Astrocyte of the cerebellum (primary cell): ENCODE measurements around the gene DBI.

ENCODE experiments used
- DNase-seq: peaks from one replicate; pipeline ENCODE4 v3.0.0-alpha.2; 2011; ENCODE audit warnings: low read depth
- H3K4me3 ChIP-seq: 2 replicates; pipeline ENCODE4 v1.5.1; 2011; ENCODE audit warnings: mild to moderate bottlenecking, low read depth, low read length, moderate library complexity
- in situ Hi-C: cut with HindIII; loops from 2 replicates; pipeline ENCODE4 v1.10.0; 2017; ENCODE audit warnings: low sequenced_read_pairs
- TF ChIP-seq, protein P1 (sequence below): IDR thresholded peaks from 2 replicates; pipeline ENCODE4 v1.5.1; 2012; ENCODE audit warnings: low read length, low read depth, moderate library complexity, mild to moderate bottlenecking; ENCODE audit errors: missing control alignments

The DBI gene

DNA sequence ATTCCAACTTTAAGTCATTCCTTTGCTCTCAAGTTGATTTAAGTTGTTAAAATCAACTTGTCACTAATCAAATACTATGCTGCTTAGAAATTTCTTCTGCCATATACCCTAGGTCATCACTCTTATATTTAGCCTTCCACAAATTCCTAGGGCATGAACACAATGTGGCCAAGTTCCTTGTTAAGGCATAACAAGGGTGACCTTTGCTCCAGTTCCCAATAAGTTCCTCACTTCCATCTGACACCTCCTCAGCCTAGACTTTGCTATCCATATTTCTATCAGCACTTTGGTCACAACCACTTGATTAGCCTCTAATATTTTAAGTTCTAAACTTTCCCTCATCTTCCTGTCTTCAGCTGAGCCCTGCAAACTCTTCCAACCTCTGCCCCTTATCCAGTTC is 55.0 kb downstream of the DBI start:
- no peak overlapping the region for H3K4me3 ChIP-seq
- in situ Hi-C loops: loop anchor here (10.0 kb wide), 1 partner anchor 113 kb away; no protein-coding TSS in a partner anchor
- no peak for DNase-seq
- TF ChIP-seq, protein P1, sequence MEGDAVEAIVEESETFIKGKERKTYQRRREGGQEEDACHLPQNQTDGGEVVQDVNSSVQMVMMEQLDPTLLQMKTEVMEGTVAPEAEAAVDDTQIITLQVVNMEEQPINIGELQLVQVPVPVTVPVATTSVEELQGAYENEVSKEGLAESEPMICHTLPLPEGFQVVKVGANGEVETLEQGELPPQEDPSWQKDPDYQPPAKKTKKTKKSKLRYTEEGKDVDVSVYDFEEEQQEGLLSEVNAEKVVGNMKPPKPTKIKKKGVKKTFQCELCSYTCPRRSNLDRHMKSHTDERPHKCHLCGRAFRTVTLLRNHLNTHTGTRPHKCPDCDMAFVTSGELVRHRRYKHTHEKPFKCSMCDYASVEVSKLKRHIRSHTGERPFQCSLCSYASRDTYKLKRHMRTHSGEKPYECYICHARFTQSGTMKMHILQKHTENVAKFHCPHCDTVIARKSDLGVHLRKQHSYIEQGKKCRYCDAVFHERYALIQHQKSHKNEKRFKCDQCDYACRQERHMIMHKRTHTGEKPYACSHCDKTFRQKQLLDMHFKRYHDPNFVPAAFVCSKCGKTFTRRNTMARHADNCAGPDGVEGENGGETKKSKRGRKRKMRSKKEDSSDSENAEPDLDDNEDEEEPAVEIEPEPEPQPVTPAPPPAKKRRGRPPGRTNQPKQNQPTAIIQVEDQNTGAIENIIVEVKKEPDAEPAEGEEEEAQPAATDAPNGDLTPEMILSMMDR: no peak
